GDM1 (cell line): ENCODE results near the gene PRR5L.

Experiments
- DNase-seq: peaks from one replicate; lab custom pipeline; 2025; lab: John Stamatoyannopoulos, UW

PRR5L gene

DNA sequence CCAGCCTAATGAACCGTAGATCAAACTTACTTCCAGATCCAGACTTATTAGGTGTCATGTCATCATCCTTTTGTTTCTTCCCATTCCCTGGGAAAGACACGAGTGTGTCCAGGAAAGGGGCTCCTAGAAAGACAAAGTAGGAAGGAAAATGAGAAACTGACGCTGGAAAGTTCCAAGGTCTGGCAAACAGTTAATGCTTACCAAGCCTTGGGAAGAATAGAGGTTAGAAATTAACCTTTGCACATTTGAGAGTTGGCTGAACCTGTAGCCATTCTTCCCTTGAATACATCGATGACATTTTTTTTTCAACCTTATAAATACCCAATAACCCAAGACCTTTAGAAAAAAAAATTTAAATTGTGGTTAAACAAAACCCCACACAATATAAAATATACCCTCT, 136.7 kb downstream of the PRR5L start:
- DNase-seq = no peak

DNA sequence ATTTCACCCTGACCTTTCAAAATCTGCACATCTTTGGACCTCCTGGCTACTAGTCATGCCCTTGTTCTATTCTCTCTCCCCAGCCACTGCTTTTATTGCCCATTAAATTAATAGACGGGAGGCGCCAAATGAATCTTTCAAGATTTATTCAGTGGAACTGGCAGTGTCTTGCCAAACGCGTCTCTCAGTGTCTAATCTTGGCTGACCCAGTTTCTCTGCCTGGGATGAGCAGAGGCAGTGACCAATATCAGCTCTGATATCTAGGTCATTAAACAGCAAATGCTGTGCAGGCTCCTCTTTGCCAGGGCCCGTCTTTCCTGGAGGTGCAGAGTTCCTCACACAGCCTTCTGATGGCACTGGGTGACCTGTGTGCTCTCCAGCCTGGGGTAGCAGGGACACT, 140.0 kb downstream of the PRR5L start:
- no peak for DNase-seq

DNA sequence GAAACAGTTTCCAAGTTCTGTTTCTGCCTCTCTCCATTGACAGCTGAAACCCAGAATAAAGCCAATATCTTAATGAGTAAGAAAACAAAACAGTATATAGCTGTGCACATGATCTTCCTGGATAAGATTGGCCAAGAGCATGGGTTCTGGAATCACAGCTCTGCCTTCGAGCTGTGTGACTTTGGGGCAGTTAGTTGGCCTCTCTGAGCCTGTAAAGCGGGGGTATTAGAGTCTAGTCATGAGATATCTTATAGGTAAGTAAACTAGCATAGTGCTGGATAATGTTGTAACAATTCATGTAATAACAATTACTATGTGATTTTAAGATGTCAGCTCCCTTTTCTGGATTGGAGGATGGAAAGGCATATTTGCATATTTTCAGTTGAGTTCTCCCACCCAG, 140.5 kb downstream of the PRR5L start:
- DNase-seq = no peak

DNA sequence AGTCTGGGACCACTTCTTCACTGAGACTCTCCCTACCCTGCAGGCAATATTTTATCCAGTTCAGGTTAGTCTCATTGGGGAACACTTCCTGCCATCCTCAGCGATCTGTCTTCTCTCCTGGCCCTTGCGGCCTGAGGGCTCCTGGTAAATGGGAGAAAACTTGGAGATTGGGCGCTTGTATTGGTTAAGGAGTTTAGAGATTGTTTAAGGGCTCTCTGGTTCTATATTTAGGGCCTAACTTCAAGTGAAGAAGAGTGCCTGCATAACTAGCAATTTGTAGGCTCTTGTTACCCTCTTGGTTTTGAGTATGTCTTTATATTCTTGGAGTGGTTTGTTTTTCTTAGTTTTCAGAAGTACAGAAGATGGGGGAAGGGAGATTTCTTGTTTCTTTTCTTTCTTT, 141.3 kb downstream of the PRR5L start:
- DNase-seq = no peak

DNA sequence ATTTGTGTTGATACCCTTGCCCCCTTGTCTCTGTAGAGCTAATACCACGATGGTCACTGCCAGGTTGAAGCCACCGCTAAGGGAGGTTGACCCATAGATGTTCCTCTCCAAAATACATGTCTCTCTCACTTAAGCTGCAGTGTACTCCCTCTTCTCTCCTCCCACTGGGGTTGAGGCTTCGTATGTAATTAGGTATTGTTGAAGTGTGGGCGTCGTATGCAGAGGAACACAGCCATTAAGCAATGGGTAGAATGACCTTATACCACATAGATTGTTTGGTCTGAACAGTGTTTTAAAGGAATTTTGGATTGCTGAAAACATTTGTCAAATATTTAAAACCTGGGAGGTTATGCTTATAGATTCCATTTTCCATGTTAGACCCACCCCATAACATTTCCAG, 142.0 kb downstream of the PRR5L start:
- DNase-seq = no peak

DNA sequence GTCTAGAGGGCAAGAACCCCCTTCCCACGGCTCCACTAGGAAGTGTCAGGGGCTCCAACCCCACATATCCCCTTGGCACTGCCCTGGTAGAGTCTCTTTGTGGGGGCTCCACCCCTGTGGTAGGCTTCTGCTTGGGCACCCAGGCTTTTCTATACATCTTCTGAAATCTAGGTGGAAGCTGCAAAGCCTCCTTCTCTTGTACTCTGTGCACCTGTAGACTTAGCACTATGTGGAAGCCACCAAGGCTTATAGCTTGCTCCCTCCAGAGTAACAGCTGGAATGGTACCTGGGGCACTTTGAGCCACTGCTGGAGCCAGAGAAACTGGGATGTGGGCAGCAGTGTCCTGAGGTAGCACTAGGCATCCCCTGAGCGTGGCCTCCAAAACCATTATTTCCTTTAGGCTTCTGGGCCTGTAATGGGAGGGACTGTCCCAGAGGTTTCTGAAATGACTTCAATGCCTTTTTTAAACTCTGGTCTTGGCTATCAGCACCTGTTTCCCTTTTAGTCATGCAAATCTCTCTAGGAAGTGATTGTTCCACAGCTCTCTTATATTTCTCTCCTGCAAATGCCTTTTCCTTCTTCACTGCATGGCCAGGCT, 145.6 kb downstream of the PRR5L start:
- DNase-seq = no peak

DNA sequence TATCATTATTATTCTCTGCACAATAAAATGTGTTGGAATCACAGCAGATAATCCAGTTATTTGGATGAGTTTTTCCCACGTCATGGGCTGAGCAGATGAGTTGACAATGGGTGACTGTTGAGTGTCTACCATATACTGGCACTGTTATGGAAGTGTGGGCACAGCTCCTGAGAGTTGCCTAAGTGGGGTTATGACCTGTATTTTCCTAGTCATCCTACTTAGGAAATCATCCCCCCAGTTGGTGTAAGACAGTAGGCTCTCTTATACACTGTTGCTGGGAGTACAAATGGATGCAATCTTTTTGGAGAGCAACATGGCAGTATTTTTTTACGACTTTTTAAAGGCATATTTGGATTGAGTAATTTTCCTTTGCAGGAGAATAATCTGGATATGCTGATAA, 147.6 kb downstream of the PRR5L start:
- DNase-seq = no peak

DNA sequence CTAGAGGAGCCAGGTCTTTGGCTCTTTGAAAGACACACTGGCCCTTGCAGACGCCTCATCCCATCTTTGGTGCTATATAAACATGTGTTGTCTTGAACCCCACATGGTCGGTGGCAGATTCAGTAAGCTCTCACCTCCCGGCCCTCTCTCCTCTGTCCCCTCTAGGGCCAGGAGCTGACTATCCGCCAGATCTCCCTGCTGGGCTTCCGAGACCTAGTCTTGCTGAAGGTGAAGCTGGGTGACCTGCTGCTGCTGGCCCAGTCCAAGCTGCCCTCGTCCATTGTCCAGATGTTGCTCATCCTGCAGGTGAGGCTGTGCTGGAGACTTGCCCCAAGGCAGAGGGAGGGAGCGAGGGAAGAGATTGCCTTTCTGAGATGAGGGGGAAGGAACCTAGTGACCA, 150.0 kb downstream of the PRR5L start:
- DNase-seq = no peak

DNA sequence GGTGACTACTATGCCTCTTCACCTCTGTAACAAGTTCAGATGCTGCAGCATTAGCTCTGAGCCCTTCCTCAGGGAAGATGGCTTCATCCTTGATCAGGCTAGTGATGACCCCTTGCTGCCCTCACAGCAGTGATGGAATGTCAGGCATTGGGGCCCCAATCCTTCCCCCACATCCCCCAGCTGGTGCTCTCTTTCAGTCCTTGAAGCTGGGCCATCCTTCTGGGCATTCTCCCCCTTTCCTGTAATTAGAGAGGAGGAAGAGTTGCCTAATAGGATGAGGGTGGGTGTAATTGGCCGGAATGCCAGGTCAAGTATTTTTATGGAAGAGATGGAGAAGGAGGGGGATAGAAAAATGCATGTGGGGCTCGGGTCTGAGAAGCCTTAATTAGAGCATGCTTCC, 151.4 kb downstream of the PRR5L start:
- DNase-seq = no peak

DNA sequence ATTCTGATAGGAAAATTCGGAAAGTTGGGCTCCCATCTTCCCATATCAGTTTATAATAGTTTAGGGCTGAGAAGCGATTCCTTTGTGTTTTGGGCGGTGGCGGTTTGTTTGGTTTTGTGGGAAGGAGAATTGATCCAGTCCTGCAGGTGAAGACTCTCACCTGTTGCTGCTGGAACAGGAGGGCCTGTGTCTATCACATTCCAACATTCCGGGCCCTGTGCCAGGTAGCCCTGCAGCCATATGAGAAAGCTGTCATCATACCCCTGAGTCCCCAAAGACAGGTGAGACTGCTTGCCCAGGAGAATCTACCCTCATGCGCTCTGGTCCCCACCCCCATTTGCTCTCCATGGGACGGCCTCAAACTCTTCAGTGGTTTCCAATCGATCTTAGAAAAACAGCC, 151.9 kb downstream of the PRR5L start:
- no peak for DNase-seq

DNA sequence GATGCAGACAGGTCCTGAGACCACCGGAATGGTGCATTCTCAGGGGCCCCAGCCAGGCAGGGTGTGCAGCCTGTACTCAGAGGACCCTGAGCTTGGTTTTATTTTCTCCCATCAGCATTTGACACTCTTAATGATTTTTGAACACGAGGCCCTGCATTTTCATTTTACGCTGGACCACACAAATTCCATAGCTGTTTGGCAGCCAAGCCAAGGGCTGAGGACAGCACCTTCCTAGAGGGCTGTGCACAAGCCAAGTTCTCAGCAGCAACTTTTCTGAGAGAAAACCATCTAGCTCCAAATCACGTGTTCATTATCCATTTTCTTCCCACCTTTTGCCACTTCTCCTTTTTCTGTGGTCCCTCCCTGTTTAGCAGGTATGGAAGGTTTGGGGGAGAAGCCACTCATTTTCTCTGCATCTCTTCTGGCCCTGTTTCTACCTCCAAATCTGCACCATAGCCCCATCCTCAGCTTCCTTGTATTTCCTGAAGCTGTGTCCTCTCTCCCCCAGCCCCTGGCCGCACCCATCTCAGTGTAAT, 153.5 kb downstream of the PRR5L start:
- no peak for DNase-seq

DNA sequence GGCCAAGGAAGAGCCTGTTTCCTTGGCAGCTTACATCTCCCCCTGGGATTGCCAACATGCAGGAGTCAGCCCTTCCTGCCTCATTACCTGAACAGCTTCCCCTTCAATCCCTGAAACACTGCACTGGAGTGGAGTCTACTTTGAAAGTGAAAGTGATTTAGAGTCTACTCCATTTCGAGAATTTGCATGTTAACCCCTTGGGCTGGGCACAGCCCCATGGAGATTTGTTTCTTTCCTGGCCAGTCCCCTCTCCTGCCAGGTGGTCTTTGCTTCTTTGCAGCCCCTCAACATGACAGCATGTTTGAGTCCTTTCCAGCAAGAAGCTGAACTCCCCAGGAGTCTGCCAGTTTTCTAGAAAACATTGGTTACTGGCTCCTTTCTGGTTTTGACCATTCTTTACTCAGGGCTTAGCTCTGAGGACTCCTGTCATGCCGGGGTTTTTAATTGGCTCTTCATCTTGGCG, 154.1 kb downstream of the PRR5L start:
- DNase-seq = no peak

DNA sequence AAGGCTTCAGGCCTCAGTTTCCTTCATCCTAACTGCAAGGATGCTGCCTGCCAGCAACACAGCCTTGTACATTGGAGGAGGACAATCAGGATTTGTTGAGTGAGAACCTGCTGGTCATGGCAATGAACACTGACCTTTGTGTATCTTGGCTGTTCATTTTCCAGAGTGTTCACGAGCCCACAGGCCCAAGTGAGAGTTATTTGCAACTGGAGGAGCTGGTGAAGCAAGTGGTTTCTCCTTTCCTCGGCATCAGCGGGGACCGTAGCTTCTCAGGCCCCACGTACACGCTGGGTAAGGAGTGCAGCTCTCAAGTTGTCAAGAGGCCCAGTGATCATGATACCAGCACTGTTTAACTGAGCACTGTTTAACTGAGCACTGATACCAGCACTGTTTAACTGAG, 155.0 kb downstream of the PRR5L start:
- DNase-seq = no peak

DNA sequence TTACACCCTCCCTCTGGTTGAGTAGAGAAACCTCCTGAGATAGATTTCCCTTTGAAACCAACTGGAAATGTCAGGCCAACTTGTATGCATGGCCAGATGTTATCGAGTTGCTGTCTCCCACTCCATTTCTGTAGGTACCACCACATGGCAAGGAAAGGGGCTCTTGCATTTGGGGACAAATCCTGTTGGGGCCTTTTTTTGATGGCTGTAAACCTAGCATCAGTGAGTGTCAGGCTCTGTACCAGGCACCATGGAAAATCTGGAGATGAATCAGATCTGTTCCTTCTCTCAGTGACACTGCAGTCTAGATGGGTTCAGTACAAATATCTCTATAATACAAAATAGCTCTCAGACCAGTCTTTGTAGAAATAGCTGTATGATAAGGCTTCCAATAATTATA, 155.6 kb downstream of the PRR5L start:
- DNase-seq = no peak

DNA sequence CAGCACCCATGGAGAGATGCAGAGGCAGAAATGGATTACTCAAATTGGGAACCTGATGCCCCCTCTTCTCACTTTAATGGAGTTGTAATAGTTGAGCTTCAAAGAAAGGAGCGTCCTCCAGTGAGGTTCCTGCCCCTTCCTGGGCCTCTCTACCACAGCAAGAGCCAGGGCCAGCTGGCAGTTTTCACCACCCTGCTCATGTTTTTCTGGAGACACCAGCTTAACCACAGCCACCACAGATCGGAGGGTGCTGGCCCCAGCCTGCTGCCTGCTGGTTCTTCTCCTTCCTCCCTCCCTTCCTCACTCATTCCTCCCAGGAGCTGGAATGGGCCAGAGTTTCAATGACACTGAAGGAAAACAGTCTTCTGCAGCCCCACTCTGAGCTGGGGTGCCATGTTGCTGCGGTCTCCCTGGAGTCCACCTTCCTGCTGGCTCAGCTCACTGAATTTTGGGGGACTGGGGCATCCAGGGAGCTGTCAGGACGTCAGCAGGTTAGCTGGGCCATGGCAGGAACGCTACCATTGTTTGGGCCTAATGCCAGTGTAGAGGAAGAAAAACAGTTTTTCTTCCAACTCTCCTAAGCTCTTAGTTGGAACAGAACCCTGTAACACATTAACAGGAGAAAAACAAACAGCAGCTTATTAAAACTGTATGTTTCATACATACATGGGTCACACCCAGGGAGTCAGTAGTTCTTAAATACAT, 156.3 kb downstream of the PRR5L start:
- peak; percentile 80 for DNase-seq

DNA sequence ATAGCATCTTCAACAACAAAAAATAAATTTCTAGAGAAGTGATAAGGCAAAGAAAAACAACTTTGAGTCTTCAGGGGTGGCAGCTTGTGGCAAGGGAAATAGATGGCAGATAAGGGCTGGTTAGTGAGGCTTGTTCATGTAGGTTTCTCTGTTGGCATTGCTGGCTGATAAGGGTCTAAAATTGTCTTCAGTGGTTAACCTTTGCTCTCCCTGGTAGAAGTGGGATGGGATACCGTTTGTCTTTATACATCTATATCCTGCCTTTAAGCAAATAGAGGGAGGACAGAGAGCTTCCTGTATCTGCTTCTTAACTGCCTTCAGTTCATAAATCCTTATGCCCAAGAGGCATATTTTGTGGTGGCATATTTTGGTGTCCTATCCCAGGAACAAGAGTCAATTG, 156.9 kb downstream of the PRR5L start:
- DNase-seq = peak; percentile 79

DNA sequence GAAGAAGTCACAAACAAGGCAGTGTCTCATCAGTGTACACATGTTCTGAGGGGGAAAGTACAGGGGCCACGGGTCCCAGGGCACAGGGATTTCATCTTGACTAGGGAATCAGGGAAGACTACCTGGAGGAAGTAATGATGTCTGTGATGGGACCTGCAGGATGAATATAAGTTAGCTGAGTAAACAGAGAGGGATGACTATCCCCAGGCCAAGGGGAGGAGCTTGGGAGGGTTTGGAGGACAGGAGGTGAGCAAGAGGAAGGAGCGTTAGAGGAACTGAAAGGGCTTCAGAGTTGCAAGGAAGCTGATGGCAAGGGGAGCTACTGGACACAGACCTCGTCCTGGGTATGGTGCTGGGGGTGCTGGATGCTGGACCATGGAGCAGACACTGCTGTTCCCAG, 157.6 kb downstream of the PRR5L start:
- DNase-seq = peak; percentile 34

DNA sequence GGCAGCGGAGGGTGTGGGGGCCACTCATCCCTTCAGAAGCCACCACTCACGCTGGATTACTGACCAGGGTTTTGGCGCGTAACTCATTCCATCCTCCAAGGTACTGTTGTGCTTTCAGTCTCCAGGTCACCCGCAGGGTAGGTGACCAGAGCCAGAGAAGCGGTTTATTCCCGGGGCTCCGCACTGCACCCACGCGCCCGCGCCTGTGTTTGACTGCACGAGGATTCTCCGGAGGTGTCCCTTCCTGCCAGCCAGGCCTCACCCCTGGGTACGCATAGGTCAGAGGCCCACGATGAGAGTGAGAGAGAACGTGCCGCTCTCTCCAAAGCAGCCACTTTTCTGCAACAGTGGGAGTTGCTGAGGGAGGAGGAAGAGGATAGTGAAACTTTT, 158.5 kb downstream of the PRR5L start:
- DNase-seq = no peak

DNA sequence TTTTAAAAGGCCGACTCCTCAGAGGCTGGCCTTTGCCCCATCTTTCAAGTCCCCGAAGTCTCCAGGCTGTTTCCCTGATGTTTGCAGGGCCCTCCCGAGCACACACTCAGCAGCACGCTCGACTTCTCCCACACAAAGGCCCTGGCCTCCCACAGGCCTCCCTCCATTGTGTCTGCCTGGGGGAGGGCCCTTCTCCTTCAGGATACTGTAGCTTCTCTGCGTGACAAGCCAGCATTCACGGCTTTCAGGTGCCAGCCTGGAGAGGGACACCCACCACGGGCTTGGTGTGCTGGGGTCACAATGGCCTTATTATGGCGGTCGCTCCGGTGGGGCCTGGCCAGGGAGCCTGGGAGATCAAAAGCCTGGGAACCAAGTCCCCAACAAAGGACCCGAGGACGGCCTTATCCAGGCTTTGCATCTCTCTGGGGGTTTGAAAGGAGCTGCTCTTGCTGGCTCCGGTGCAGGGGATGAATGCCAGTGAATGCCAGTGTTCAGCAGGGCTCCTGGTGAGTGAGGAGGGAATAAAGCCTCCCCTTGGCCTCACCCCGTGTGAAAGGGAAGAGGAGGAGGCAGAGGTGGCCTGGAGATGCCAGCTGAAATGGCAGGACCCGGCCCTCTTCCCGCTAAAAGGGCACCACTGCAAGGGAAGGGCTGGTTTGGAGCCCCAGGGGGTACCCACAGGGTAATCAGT, 159.0 kb downstream of the PRR5L start:
- no peak for DNase-seq

DNA sequence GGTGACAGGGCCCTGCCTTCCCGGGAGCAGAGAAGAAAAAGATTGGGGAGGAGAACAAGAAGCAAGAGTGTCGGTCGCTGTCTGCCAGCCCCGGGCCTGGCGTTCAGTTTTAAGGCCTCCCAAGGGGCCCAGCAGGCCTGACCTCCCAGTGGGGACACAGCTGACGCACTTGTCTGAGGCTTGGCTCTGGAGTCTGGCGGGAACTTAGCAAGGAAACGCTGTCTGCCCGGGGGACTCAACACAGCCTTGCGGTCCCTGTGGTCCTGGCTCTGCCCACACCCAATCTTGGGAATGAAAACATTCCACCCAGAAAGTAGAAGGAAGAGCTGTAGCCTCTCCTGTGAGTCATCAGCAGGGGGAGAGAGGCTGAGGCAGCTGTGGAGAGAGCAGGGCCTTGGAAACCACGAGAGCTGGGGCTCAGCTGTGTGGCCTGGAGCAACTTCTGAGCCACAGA, 159.6 kb downstream of the PRR5L start:
- DNase-seq = peak; percentile 44

DNA sequence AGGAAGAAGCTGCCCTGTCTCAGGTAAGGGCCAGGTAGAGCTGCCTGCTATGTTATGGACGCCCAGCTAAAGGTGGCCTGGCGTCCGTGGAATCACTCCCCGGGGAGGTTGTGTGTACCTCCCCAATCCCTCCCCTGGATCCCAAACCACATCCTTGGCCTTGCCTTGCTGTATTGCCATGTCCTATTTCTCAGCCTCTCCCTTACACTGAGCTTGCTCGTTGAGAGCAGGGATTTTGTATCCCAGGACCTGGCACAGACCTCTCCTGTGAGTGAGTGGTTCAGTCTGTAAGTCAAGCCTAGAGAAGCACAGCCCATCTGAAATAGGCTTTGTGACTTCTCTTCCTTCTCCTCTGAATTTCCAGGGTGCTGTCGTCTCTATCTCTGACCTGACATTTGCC, 160.1 kb downstream of the PRR5L start:
- DNase-seq = no peak

DNA sequence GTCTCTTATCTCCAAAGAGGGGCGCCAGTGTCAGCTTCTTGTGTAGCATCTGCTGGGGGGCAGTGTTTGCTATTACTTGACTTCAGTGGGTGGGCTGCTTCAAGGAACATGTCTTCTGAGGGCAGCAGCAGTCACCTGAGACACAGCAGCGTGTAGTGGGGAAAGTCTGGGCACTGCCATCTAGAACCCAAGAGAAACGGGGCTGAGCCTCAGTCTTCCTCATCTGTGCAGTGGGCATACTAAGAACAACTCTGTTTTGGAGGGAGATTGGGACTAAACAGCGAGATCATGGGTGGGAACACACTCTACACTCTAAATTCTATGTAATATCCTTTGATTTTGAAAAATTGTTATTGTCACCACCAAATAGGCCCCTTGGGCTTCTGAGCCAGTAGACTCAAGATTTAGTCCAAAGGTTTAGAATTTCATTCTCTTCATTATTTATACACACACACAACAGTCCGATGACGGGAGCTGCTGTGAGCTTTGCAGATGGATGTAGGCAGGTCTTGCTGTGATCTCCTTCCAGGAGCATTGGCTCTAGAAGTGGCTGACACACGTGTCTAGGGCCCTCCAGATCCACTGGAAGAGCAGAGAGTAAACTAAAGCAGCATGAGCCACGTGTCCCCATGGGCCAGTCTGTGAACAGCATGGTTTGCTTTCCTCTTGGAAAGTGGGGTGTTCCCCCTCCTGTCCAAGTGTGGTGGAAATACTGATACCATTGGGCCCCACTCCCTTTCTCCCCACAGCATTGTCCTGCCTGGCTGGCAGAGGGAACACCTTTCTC, 162.2 kb downstream of the PRR5L start:
- DNase-seq = no peak
